HG03039 (cell line): ENCODE results near the gene NFX1.
"Not testable (repeated sequence)": the region's sequence is repeated elsewhere in the genome, so short reads cannot be mapped to it uniquely, and the experiment has no call there.

ENCODE experiments used
- ATAC-seq: cut with Tn5 transposase; IDR thresholded peaks from one replicate; pipeline ENCODE4 v1.9.1; 2021; ENCODE audit warnings: mild to moderate bottlenecking, moderate library complexity; ENCODE audit not compliant: unreplicated experiment

Gene NFX1

DNA sequence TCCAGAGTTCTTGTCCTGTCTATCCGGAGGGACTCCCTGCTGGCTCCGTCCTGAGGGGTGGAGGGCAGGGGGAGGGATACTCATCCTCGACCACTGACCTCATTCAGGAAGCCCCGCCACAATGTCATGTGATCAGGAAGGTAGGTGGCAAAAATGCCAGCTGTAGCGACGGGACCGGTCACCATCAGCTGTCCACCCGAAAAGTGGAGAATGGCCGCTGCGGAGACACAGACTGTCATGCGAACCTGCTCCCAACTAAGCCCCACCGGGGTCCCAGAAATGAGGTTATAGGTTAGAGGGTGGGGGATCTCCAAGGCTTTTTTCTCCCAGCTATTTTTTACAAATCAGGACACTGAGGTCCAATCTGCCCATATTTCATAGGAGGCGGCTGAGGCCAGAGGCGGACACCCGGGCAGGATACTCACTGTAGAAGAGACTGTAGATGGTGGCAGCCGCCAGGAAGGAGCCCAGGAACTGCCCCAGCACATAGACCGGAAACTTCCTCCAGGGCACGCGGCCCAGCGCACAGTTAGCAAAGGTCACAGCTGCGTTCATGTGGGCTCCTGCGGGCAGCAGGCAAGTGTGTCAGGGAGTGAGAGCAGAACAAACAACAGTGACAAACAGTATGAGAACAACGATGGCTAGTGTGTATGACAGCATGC lies 95.8 kb downstream of the NFX1 start:
- not testable (repeated sequence) for ATAC-seq

DNA sequence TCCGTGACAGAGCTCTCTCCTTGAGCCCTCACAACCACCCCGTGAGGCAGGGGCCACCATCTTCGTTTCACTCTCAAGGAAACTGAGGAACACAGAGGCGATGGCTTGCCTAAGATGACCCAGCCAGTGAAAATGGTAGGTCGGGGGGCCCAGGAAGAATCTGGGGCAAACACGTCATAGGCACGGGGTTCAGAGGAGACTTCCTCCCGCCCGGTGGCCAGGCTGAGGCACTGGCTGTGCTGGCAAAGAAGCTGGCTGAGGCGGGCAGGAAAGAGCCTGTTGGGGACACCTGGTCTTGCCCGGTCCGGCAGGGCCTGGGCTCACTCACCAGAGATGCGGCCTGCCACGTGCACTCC lies 96.3 kb downstream of the NFX1 start:
- ATAC-seq = not testable (repeated sequence)

DNA sequence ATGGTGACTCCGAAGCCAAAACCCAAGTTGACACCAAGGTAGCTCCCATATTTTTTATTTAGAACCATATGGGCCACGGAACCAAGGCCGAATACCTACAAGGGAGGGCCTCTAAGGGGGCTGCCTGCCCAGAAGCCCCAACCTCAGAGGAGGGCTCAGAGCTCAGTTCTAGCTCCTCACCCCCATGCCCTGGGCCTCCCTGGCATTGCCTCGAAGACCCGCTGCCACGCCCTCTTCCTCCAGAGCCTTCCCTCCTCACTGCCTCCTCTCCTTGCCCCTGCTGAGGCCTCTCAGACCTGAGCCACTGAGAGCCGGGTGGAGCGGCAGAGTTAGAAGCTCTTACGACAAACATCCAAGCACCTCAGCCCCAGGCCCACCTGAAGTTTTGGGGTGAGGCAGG lies 96.7 kb downstream of the NFX1 start:
- not testable (repeated sequence) for ATAC-seq

DNA sequence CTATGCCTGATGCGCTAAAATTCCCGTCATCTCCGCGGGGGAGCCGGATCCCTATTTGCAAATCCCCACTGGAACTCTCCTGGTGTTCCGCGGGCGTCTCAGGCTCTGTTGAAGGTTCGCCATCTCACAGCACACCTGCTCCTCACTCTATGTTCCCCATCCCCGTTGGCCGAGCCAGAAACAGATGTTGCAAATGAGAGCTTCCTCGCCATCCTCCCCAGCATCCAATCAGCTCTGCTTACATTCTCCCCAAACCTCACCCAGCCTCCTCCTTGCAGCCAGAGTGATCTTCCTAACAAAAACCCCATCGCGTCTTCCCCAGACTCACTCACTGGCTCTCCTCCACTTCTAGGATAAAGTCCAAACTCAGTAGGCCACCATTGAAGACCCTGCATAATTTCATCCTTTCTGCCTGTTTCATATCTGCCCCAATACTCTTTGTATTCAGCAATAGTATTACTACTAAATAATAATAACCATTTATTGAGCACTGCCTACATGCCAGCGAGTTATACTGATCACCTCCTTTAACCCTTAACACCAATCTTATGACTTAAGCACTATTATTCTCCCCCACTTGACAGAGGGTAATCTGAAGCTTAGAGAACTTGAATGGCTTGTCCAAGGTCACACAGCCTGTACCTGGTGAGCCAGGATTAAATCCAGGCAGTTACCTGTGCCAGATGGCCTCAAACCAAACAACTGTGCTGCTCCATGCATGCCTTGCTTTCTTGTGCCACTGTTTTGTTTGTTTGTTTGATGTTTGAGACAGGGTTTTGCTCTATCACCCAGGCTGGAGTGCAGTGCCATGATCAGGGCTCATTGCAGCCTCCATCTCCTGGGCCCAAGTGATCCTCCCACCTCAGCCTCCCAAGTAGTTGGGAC lies 98.0 kb downstream of the NFX1 start:
- ATAC-seq = no peak

DNA sequence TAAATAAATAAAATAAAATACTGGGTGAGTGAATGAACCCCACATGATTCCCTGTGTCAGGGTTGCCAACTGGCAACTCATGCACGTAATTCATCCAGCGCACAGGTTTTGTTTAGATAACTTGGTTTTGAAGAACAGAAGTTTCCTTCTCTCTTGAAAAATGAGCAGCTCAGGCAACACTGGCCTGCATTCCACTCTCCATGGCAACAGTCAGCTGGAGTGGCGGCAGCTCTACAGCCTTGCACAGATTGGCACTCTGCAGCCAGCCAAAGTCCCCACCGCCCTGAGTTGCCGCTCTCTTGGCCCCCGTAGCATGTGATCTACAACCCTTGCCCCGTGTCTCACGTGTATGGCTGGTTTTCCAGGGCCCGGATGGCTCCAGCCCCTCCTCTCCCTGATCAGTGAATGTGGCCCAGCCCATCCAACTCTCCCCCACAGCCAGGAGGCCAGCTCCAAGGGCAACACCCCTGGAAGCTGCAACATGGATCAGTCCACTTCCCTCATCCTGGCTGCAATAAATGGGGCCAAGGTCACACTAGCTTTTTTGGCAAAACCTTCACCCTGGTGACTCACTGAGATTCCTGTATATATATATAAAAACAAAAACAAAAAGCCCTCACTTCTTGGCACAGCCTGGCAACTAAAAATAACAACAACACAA lies 100.9 kb downstream of the NFX1 start:
- not testable (repeated sequence) for ATAC-seq

DNA sequence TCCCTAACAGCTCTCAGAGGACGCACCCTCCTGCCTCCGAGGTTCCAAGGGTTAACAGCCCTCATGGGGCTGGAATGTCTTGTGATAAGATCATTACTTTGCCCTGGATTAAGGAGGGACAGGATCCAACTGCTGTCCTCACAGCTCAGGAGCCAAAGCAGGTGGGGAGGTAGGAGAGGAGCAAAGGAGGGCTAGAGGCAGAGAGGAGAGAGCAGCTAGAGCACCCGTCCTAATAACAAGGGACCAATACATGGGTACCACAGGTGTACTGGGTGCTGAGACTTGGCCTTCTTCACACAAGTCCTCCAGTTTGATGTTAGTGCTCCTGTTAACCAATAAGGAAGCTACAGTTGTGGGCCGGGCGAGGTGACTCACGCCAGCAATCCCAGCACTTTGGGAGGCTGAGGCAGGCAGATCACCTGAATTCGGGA lies 102.3 kb downstream of the NFX1 start:
- ATAC-seq = not testable (repeated sequence)

DNA sequence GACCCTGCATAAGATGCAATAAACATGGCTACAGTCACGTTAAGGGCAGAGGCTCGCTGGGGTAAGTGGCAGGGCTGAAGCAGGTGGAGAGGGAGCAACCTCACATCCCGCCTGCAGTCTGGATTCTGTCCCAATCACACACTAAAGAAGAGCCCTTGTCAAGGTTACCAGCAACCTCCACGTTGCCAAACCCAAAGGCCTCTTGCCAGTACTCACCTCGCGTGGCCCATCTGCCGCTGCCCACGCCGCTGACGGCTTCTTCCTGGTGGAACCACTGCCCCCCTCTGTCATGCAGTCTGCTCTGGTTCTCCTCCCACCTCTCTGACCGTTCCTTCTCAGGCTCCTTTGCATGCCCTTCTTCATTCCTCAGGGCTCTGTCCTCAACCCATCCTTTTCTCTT lies 103.3 kb downstream of the NFX1 start:
- ATAC-seq = no peak

DNA sequence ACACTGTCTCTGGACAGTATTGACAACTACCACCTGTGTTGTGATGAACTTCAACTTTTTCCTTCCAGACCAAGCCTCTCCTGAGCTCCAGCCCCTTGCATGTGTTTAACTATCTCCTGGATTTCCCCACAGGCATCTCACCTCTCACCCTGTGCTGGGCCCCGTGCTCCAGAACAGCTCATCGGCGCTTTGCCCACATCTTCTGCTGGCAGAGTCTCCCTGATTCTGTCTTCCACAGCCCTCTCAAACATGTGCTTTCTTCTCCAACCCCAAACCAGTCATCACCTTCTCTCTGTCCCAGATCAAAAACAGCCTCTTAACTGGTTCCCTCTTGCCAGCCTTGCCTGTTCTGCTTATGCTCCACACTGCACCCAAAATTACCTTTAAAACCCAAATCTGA lies 103.7 kb downstream of the NFX1 start:
- not testable (repeated sequence) for ATAC-seq

DNA sequence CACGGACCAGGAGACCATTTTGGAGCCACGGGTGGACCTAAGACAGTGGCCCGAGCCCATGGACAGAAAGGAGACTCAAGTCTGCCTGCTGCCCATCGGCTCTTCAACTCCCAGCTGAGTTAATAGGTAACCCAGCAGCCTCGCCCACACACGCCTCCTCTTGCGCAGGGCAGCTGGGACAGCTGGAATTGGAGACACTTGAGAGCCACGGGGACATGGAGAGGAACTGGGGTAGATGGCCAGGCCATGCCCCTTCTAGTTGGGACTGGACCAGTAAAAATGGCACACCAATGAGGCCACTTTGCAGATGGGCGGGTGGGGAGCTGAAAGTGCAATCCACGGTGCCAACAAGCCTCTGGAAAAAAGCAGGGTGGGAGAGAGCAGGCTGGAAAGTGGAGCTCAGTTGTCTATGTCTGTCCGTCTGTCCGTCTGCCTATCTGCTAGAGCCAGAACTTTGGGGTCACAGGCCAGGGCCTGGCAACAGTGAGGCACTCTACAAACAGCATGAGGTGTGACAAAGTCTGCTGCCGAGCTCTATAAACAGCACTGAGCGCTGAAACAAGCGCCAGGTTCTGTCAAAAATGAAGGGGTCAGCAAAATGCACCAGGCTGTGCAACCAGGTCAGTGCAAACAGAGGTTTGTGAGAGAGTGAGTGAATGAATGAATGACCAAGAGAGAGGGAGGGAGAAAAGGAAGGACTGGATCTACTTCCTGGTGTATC lies 105.0 kb downstream of the NFX1 start:
- not testable (repeated sequence) for ATAC-seq

DNA sequence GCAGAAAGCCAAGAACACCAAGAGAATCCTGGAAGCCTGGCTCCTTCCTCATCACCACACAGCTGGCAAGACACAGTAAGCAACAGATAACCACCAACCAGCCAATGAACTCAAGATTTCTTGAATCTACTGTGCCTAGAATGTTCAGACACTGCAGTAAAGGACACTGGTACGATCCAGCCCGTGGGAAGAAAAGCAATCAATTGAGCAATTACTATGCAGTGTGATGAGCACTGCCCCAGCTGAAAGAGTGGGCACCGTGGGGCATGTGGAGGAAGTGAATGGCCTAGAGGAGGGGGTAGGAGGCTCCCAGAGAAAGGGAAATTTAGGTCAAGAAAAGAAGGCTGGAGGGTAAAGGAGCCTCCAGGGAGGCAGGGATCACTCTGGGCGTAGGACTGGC lies 107.5 kb downstream of the NFX1 start:
- ATAC-seq = not testable (repeated sequence)

DNA sequence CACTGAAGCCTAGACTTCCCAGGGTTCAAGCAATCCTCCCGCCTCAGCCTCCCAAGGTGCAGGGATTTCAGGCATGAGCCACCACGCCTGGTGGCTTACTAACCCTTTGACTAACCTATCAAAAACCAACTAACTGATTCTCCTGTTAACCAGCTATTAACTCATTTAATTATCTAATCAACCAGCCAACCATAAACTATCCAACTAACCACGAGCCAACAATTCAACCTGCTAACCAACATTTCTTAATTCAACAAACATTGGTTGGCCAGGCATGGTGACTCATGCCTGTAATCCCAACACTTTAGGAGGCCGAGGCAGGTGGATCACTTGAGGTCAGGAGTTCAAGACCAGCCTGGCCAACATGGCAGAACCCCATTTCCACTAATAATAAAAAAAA lies 108.7 kb downstream of the NFX1 start:
- ATAC-seq = not testable (repeated sequence)

DNA sequence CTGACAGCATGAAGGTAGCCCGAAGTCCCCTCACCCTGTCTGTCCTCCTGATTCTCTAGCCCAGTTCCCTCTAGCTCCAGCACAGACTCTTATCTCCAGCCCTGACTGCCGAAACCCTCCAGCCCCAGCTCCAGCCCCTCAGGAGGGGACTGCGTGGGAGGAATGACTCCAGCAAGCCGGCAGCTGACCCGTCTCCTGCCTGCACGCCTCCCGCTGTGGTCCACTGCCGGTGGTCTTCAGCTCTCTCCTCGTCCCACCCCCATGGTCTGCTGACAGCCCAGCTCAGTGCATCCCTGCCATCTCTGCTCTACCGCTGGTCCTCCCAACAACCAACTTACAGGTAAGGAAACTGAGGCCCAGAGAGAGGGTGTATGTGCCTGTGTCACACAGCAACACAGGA lies 111.5 kb downstream of the NFX1 start:
- ATAC-seq = not testable (repeated sequence)

DNA sequence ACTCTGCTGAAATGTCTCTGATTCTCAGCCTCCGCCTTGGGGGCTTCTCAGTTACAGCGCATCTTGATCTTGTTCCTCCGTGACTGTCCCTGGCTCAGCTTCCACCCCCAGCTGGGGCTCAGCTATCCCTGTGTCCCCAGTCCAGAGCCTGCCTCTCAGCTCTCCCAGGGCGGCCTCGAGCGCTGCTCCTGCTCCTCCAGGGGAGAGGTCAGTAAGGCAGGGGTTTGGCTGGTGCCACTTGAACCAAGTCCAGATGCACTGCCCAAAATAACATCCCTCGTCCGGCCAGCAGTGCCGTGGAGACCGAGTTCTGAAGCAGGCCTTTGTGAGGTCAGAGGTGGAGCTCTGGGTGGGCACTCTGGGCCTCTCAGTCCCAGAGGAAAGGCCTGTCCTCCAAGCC lies 112.1 kb downstream of the NFX1 start, which contains the start of gene AQP7:
AQP7 (minus strand) TSS at position 198 of the 400 bp plus-strand sequence. CDS start 1,306 bp downstream, outside the sequence.
- not testable (repeated sequence) for ATAC-seq

DNA sequence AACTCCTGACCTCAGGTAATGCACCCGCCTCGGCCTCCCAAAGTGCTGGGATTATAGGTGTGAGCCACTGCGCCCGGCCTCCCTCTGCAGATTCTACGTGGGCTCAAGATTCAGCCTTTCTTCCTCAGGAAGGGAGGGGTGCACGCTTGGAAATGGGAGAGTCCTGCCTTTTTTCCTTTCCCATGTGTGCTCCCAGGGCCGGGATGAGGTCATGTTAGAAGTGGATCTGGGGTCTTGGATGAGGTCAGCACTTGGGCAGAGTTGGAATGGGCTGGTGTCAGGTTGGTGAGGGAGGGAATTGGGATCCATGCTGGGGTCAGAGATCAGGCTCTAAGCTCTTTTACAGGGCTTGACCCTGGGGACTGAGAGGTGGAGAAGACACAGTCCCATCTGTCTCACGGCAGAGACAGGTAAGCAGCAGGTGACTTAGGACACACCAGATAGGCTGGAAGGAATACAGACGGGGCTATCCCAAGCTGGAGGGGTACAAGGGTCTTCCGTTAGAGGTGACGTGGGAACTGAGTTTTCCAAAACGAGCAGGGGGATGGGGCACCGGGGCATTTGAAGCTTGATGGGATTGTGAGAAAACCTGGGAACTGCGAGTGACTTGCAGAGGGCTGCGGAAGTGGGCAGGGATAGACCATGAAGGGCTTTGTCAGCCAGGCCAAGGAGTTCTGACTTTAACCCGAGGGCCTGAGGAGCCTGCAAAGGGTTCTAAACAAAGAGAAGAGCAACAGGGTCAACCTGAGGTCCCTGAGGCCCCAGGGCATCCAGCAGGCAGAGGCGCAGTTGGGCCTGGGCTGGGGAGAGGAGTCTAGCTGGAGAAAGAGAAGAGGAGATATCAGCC lies 113.8 kb downstream of the NFX1 start:
- ATAC-seq = no peak

DNA sequence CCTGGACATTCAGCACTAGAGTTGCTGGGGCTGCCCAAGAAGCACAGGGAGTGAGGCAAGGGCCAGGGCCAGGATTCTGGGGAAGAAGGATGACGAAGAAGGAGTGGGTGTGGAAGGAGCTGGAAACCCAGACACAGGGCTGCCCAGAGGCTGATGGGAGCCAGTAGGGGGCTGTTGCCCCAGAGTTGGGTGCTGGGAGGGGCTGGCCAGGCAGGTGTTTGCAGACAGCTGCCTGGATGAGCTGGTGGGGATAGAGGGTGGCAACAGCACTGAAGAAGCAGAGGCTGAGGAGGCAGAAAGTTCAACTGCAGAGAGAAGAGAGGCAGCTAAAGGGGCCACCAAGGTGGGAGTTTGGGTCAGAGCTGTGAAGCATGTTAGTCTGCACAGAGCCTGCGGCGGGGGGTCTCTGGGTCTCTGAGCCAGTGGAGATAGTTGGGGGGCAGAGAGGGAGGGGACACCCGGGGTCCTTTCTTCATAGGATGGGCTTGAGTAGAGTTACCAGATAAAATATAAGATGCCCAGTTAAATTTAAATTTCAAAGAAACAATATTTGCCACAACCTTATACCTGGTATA lies 114.6 kb downstream of the NFX1 start:
- ATAC-seq = no peak

DNA sequence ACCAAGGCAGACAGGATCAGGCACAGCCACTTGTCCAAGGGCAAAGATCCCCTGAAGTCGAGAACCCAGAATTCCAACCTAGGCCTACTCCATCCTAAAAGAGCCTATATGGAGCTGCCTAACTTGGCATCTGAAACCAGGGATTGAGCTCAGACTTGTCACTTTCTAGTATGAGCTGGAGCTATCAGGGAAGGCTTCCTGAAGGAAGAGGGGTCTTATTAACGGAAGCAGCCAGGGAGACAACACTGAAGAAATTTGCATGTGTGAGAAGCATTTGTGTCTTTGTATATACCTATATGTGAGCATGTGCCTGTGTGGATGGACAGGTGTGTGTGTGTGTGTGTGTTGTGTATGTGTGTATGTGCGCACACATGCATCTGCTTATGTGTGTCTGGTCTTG lies 116.7 kb downstream of the NFX1 start:
- ATAC-seq = no peak

DNA sequence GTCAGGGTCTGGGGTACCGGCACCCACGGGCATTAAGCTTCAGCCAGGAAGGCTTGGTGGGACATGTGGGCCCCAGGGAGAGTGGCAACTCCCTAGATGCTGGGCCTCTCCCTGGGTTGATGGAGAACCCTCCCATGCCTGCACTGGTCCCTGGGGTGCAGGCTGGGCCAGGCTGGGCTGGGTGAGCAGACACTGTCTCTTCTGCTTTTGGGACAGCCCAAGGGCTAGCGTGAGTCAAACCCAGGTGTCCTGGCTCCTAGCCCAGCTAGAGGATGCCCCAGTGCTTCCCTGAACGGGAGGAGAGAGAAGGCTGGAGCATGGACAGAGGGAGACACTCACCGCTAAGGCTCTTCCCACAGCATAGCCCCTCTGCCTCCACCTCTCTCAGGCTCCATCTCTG lies 117.8 kb downstream of the NFX1 start:
- no peak for ATAC-seq

DNA sequence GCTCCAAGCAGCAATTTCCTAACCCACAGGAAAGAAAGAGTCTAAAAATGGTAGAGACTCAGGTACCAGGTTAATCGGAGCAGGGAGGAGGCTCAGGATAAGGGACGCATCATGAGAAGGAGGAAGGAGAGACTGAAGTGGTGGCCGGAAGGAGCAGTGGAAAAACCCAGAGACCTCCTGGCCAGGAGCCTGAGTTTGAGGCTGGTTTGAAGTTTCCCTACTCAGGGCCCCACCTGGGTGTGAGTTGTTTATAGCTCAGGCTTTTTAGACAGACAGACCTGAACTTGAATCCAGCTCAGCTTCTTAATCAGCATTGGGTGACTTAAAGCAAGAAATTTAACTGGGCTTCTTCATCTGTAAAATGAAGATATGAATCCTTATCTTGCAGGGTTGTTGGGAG lies 124.0 kb downstream of the NFX1 start:
- ATAC-seq = no peak

DNA sequence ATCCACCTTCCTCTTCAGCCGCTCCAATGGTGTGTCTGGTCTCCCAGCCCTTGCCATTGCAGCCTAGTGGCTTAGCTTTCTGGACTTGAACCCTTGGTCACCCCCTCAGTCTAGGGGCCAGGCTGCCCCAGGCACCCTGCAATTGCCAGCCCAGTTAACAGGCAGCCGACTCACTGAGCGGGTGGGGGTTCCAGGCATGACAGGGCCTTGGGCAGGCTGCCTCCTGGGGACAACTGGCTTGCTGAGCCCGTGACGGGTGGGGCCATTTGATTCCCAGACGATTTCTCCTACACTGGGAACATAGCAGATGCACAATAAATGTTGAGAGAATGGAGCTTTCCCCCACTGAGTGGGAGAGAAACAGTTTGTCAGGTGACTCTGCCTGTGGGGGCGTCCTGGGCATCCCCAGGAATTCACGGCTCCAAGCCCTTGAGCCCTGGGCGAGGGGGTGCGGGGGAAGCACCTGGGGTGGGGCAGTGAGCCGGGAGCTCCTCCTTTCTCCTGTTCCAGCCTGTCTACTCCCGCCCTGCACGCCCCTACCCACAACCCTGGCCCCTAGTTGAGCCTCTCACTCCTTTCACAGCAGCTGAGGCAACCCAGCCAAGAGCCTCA lies 124.7 kb downstream of the NFX1 start:
- no peak for ATAC-seq
